ENCODE measurements around the gene ABCD2.
"Not testable (repeated sequence)": the region's sequence is repeated elsewhere in the genome, so short reads cannot be mapped to it uniquely, and the experiment has no call there.

Gene ABCD2

GRCh38 chr12:39526974-39527373 is 92.6 kb downstream of the ABCD2 start:
- no peak for DNase-seq

GRCh38 chr12:39522167-39522566 is 97.4 kb downstream of the ABCD2 start:
- not testable (repeated sequence) for DNase-seq

GRCh38 chr12:39510001-39510400 is 109.6 kb downstream of the ABCD2 start:
- DNase-seq, result no peak

GRCh38 chr12:39505554-39505953 is 114.0 kb downstream of the ABCD2 start:
- no peak for DNase-seq

- no peak for DNase-seq
These were observed 114.6 kb downstream of the ABCD2 start for GRCh38 chr12:39505023-39505422.

GRCh38 chr12:39503439-39503838 is 116.2 kb downstream of the ABCD2 start:
- no peak for DNase-seq

GRCh38 chr12:39502726-39503125 is 116.9 kb downstream of the ABCD2 start:
- no peak for DNase-seq
